Measurements from ENCODE around the gene HEATR3.

HEATR3 gene

DNA sequence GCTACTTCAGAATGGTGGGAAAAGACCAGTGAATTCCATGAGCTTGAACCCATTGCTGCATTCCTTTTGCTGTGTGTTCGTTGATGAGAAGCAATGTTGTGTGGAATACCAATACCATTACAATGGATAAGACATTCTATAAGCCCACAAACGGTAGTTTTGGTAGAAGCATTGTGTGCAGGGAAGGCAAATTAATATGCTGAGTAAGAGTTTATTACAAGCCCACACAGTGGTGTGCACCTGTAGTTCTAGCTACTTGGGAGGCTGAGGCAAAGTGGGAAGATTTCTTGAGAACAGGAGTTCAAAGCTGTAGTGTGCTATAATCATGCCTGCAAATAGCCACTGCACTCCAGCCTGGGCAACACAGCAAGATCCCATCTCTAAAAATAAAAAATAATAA lies 67.4 kb downstream of the HEATR3 start:
- Histone ChIP-seq H3K4me3 (no peak overlapping the region), H3K27ac (no peak overlapping the region)
- no peak for DNase-seq (ENCODE audit: low spot score)
- TF ChIP-seq CTCF (IDR thresholded peaks at IDR 0.05) = no peak

- Histone ChIP-seq H3K27ac (no peak overlapping the region), H3K4me3 (no peak overlapping the region)
- DNase-seq (ENCODE audit: low spot score) = no peak
- no peak for TF ChIP-seq CTCF (IDR thresholded peaks at IDR 0.05)
Measured at GRCh38 chr16:50136399-50136798, 70.6 kb downstream of the HEATR3 start.

DNA sequence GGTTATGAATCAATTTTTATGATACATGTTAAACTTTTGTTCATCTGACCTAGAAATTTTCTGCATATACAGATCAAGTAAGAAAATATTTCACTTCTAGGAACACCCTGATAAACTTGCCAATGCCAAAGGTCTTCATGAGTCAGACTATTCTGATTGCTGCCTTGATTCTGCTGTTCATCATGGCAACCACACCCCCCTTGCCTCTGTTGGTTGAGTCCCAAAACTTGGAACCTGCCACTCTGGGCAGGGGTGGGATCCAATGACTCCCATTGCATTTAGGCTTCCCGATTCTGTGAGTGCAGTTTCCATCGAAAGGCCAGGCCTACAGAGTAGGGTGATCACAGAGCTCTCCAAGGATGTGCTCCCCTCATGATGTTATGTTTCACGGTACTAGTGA lies 71.5 kb downstream of the HEATR3 start:
- no peak for TF ChIP-seq CTCF (IDR thresholded peaks at IDR 0.05)
- no peak for DNase-seq (ENCODE audit: low spot score)
- Histone ChIP-seq H3K27ac (no peak overlapping the region), H3K4me3 (no peak overlapping the region)

DNA sequence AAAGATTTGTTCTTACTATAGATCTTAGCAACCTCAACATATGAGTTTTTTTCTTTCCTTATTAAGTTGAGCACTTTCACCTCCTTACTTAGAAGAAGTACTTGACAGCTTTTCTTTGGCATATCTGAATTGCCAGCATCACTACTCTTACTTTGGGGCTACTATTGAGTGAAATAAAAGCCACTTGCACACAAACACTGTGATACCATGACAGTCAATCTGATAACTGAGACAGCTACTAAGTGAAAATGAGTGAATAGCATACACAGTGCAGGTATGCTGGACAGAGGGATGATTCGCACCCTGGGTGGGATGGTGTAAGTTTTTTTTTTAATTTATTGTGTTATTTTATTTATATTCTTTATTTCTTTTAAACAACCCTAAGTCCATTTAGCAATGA lies 73.8 kb downstream of the HEATR3 start:
- TF ChIP-seq CTCF (IDR thresholded peaks at IDR 0.05) = no peak
- Histone ChIP-seq H3K27ac (no peak overlapping the region), H3K4me3 (no peak overlapping the region)
- DNase-seq (ENCODE audit: low spot score) = no peak

DNA sequence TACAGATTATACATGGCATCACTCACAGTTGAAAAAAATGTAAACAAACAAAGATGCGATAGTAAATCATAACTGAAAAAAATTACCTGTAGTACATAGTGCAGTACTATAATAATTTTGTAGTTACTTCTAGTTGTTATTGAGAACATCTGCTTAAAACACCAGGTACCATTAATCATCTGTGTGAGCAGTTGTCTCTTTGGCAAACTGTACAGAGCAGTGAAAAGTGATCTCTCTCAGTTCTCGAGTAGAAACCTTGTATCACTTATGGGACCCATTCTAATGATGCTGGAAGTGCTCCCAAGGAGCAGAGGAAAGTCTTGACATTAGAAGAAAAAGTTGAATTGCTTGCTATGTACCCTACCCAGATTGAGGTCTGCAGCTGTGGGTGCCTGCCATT lies 78.4 kb downstream of the HEATR3 start:
- Histone ChIP-seq H3K4me3 (no peak overlapping the region), H3K27ac (no peak overlapping the region)
- no peak for DNase-seq (ENCODE audit: low spot score)
- TF ChIP-seq CTCF (IDR thresholded peaks at IDR 0.05) = no peak

- H3K4me3 ChIP-seq = no peak overlapping the region
- no peak overlapping the region for H3K27ac ChIP-seq
- no peak for TF ChIP-seq CTCF (IDR thresholded peaks at IDR 0.05)
- no peak for DNase-seq (ENCODE audit: low spot score)
Measured at GRCh38 chr16:50146479-50147435, 81.0 kb downstream of the HEATR3 start.

- no peak for TF ChIP-seq CTCF (IDR thresholded peaks at IDR 0.05)
- no peak overlapping the region for H3K4me3 ChIP-seq
- no peak overlapping the region for H3K27ac ChIP-seq
- no peak for DNase-seq (ENCODE audit: low spot score)
Measured at GRCh38 chr16:50151322-50151721, 85.6 kb downstream of the HEATR3 start.

Data from coronary artery (tissue), 2 donors.